ENCODE measurements around the gene PAQR7. TPM values are rescaled to one million over a fixed set of nuclear protein-coding genes. Genes with fewer than 3 reads are reported as not detected.

Gene PAQR7
- total RNA-seq, 2 donors from 2014 or later: 3.0 to 4.4 TPM

- intact Hi-C loops (cut with DNase I): no loop called here
- Histone ChIP-seq H3K36me3 (replicated peaks in 1 of 2; ENCODE audit: insufficient read depth in 1 of 2, low read depth in 2 of 2) (no peaks in the 10 kb centered on the region), H3K4me1 (peaks cover 27% of the 10 kb centered on the region), H3K4me3 (no peak overlapping the region), H3K27ac (no peak overlapping the region), H3K27me3 (no peaks in the 10 kb centered on the region), H3K9me3 (no peaks in the 10 kb centered on the region)
- TF ChIP-seq CTCF (IDR thresholded peaks at IDR 0.05) (no peak), POLR2A (IDR thresholded peaks at IDR 0.05) (no peak)
- ATAC-seq: no peak
- 85 to 90% methylated on average over 3 of the region's 3 CpGs for WGBS, 2 donors
- DNase-seq: no peak
Measured at GRCh38 chr1:25902462-25902861, 27.0 kb upstream of the PAQR7 start.

GRCh38 chr1:25900219-25900618 lies 24.7 kb upstream of the PAQR7 start:
- Histone ChIP-seq H3K27ac (no peak overlapping the region), H3K27me3 (no peaks in the 10 kb centered on the region), H3K9me3 (no peaks in the 10 kb centered on the region), H3K4me1 (peaks cover 20% of the 10 kb centered on the region), H3K4me3 (no peak overlapping the region), H3K36me3 (replicated peaks in 1 of 2; ENCODE audit: insufficient read depth in 1 of 2, low read depth in 2 of 2) (no peaks in the 10 kb centered on the region)
- TF ChIP-seq CTCF (IDR thresholded peaks at IDR 0.05) (no peak), POLR2A (IDR thresholded peaks at IDR 0.05) (no peak)
- ATAC-seq: no peak
- intact Hi-C loops (cut with DNase I): no loop called here
- 93 to 98% methylated on average over 5 of the region's 5 CpGs for WGBS, 2 donors
- no peak for DNase-seq

- intact Hi-C loops (cut with DNase I): loop anchor here (5.0 kb wide), 1 partner anchor 103 kb away; no protein-coding TSS in a partner anchor
- TF ChIP-seq POLR2A (IDR thresholded peaks at IDR 0.05) (no peak), CTCF (IDR thresholded peaks at IDR 0.05) (no peak)
- Histone ChIP-seq H3K4me3 (no peak overlapping the region), H3K4me1 (peaks cover 18% of the 10 kb centered on the region), H3K9me3 (no peaks in the 10 kb centered on the region), H3K36me3 (replicated peaks in 1 of 2; ENCODE audit: insufficient read depth in 1 of 2, low read depth in 2 of 2) (no peaks in the 10 kb centered on the region), H3K27ac (no peak overlapping the region), H3K27me3 (no peaks in the 10 kb centered on the region)
- DNase-seq: no peak
- WGBS, 2 donors: 91 to 95% methylated on average over 6 of the region's 6 CpGs
- no peak for ATAC-seq
Measured at GRCh38 chr1:25899792-25900191, 24.3 kb upstream of the PAQR7 start.

DNA sequence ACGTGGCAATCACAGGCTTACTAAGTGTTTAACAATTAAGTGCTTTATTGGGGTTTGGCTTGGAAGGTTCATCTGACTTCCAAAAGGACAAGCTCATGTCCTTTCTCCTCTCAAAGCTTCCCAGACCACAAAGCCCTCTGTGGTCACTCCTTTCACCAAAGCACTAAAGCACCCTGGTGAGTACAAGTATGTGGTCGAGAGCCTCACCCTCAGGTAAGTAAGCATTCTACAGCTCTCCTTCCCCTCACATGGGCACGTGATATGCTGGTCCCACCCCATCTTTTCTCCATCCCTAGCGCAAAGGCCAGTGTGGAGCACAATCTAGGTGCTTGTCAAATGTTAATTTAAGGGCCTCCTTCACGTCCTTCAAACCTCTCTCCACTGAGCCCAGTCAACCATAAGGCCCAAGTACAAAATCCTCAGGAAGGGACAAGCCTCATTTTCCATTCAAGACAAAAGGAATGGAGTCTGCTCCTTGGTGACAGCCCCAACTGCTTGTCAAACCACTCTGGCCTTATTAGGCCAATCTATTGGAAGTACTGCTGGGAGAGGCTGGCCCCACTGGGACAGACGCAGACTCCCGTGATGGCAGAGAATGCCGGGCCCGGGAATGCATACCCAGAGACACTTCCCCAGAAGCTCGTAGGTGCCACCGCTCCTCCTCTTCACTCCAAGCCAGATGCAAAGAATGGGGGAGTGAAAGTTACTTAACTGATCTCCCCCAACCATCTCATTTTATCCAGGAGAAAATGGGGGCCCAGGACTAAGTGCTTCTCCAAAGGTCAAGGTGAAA lies 22.9 kb upstream of the PAQR7 start:
- Histone ChIP-seq H3K4me3 (no peak overlapping the region), H3K4me1 (peaks cover 11% of the 10 kb centered on the region), H3K27ac (no peak overlapping the region), H3K27me3 (no peaks in the 10 kb centered on the region), H3K9me3 (no peaks in the 10 kb centered on the region), H3K36me3 (replicated peaks in 1 of 2; ENCODE audit: insufficient read depth in 1 of 2, low read depth in 2 of 2) (no peaks in the 10 kb centered on the region)
- intact Hi-C loops (cut with DNase I): loop anchor here (5.0 kb wide), 1 partner anchor 104 kb away; no protein-coding TSS in a partner anchor
- DNase-seq (no peak), ATAC-seq (no peak)
- 93 to 94% methylated on average over 11 of the region's 11 CpGs for WGBS, 2 donors
- no peak for TF ChIP-seq POLR2A (IDR thresholded peaks at IDR 0.05)
- TF ChIP-seq CTCF (IDR thresholded peaks at IDR 0.05): no peak

DNA sequence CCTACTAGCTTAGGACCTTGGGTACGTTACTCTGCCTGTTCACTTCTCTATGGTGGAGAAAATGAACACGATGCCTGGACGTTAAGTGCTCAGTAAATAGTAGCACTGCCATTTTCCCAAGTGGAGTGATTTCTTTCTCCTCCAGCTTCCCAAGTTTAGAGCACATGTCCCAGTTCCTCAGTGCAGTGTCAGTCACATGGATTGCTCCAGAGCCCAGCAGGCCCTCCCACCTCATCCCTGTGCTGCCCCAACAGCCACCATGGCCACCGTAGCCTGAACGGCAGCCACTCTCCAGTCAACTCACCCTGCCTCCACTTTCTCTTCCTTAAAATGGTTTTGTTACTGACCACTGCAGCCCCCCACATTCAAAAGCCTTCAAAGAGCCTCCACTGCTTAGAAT lies 22.2 kb upstream of the PAQR7 start:
- WGBS, 2 donors: 87 to 89% methylated on average over 5 of the region's 5 CpGs
- H3K4me1 ChIP-seq: peaks cover 11% of the 10 kb centered on the region
- no peak overlapping the region for H3K4me3 ChIP-seq
- H3K27me3 ChIP-seq: no peaks in the 10 kb centered on the region
- no peaks in the 10 kb centered on the region for H3K9me3 ChIP-seq
- no peak for DNase-seq
- H3K27ac ChIP-seq: no peak overlapping the region
- no peak for ATAC-seq
- intact Hi-C loops (cut with DNase I): loop anchor here (5.0 kb wide), 1 partner anchor 105 kb away; no protein-coding TSS in a partner anchor
- TF ChIP-seq POLR2A (IDR thresholded peaks at IDR 0.05): no peak
- no peak for TF ChIP-seq CTCF (IDR thresholded peaks at IDR 0.05)
- no peaks in the 10 kb centered on the region for H3K36me3 ChIP-seq (replicated peaks in 1 of 2; ENCODE audit: insufficient read depth in 1 of 2, low read depth in 2 of 2)
